ENCODE results near the gene EDC3. TPM values are rescaled to one million over a fixed set of nuclear protein-coding genes. Genes with fewer than 3 reads are reported as not detected.

The EDC3 gene
- polyA plus RNA-seq, 1 of the 3 experiments (the other 2 are of a cell fraction), result 34.9 TPM

GRCh38 chr15:74631408-74631807, 64.4 kb downstream of the EDC3 start:
- Histone ChIP-seq H3K27me3 (ENCODE audit: insufficient read depth) (no peaks in the 10 kb centered on the region), H3K36me3 (replicated peaks in 1 of 2; ENCODE audit: control insufficient read depth in 1 of 2, insufficient read depth in 2 of 2, low read length in 1 of 2) (peaks cover 16 to 88% of the 10 kb centered on the region in 2 experiments), H3K9me2 (no peaks in the 10 kb centered on the region), H3F3A (replicated peaks; ENCODE audit: insufficient read depth) (peaks cover 9% of the 10 kb centered on the region), H3K4me3 (ENCODE audit: low read depth in 2 of 2, low read length in 1 of 2) (no peak overlapping the region), H4K20me1 (ENCODE audit: insufficient read depth) (peaks cover 52% of the 10 kb centered on the region), H3K4me2 (no peak overlapping the region), H3K79me2 (ENCODE audit: insufficient read depth) (0 out of 2 replicates have a peak, but pooled peaks cover 4% of the 10 kb centered on the region), H3K9ac (no peak overlapping the region), H3K9me3 (no peaks in the 10 kb centered on the region), H3K27ac (ENCODE audit: low read depth in 2 of 2, low read length in 1 of 2) (no peak overlapping the region; a peak in 1 of 4 replicates), H2AFZ (ENCODE audit: low read depth) (no peak overlapping the region), H3K4me1 (ENCODE audit: control insufficient read depth in 1 of 2, insufficient read depth in 2 of 2, low read depth in 1 of 2, low read length in 1 of 2) (no peaks in the 10 kb centered on the region)
- ChIA-PET POLR2A (interaction anchor here (0.6 to 1.9 kb wide), 6 partner anchors 8 to 137 kb away, joined by 3 to 9 read pairs (median 5); no protein-coding TSS in a partner anchor), CTCF (interaction anchor here (0.7 to 39.4 kb wide), 47 partner anchors 12 to 326 kb away, joined by 3 to 1109 read pairs (median 4); partner anchors contain the start of genes ARID3B, CLK3, CSK and CYP11A1)
- TF ChIP-seq FOXM1 (IDR thresholded peaks at IDR 0.05; ENCODE audit: low read depth), result no peak
- no peak for TF ChIP-seq CTCF (IDR thresholded peaks at IDR 0.05)
- TF ChIP-seq RCOR1 (IDR thresholded peaks at IDR 0.05; ENCODE audit: low read length), result no peak
- no peak for TF ChIP-seq USF2 (IDR thresholded peaks at IDR 0.05; ENCODE audit: borderline replicate concordance, low read depth, low read length)
- TF ChIP-seq FOSL2 (IDR thresholded peaks at IDR 0.05; ENCODE audit: borderline replicate concordance, low read depth), result no peak
- no peak for TF ChIP-seq GATA2 (CRISPR knock-in tag; IDR thresholded peaks at IDR 0.05)
- 59% methylated on average over 3 of the region's 3 CpGs for WGBS (ENCODE audit: low lambda C conversion rate)
- DNase-seq, result no peak

- H3K4me3 ChIP-seq (ENCODE audit: low read depth in 2 of 2, low read length in 1 of 2), result no peak overlapping the region
- POLR2A ChIA-PET, result interaction anchor here (0.7 to 1.9 kb wide), 6 partner anchors 8 to 188 kb away, joined by 3 to 9 read pairs (median 5); no protein-coding TSS in a partner anchor
- DNase-seq, result no peak
- TF ChIP-seq PBX3 (IDR thresholded peaks at IDR 0.05), result no peak
- TF ChIP-seq TCF12 (IDR thresholded peaks at IDR 0.05), result no peak
- TF ChIP-seq FOSL2 (IDR thresholded peaks at IDR 0.05; ENCODE audit: borderline replicate concordance, low read depth), result no peak
- TF ChIP-seq EP300 (IDR thresholded peaks at IDR 0.05; ENCODE audit: borderline replicate concordance in 1 of 2, low read depth in 1 of 2, low read length in 1 of 2), result no peak
- no peak for TF ChIP-seq RAD21 (IDR thresholded peaks at IDR 0.05; ENCODE audit: low read length)
- no peak for TF ChIP-seq GABPA (IDR thresholded peaks at IDR 0.05; ENCODE audit: low read depth)
- TF ChIP-seq POLR2AphosphoS5 (IDR thresholded peaks at IDR 0.05; ENCODE audit: low read depth, low read length), result no peak
- TF ChIP-seq USF2 (IDR thresholded peaks at IDR 0.05; ENCODE audit: borderline replicate concordance, low read depth, low read length), result no peak
- TF ChIP-seq CHD2 (IDR thresholded peaks at IDR 0.05; ENCODE audit: low read length, partially characterized antibody), result no peak
- TF ChIP-seq ZBTB33 (IDR thresholded peaks at IDR 0.05; ENCODE audit: borderline replicate concordance, low read depth), result no peak
- TF ChIP-seq MAX (IDR thresholded peaks at IDR 0.05; ENCODE audit: low read depth), result no peak
- no peak for TF ChIP-seq CTCF (IDR thresholded peaks at IDR 0.05)
- no peak for TF ChIP-seq TEAD4 (IDR thresholded peaks at IDR 0.05; ENCODE audit: borderline replicate concordance, insufficient read depth)
- no peak for TF ChIP-seq RCOR1 (IDR thresholded peaks at IDR 0.05; ENCODE audit: low read length)
Measured at GRCh38 chr15:74631087-74631385, 64.8 kb downstream of the EDC3 start.

More at GRCh38 chr15:74631087-74631385, 64.8 kb downstream of the EDC3 start:
- Histone ChIP-seq H3K9me3 (no peaks in the 10 kb centered on the region), H3K9ac (no peak overlapping the region), H3K36me3 (replicated peaks in 1 of 2; ENCODE audit: control insufficient read depth in 1 of 2, insufficient read depth in 2 of 2, low read length in 1 of 2) (peaks cover 20 to 88% of the 10 kb centered on the region in 2 experiments), H3K4me1 (ENCODE audit: control insufficient read depth in 1 of 2, insufficient read depth in 2 of 2, low read depth in 1 of 2, low read length in 1 of 2) (no peaks in the 10 kb centered on the region), H3K27ac (ENCODE audit: low read depth in 2 of 2, low read length in 1 of 2) (peak overlapping the region in 1 of 2 experiments; percentile 16; a peak in 1 of 4 replicates), H3K27me3 (ENCODE audit: insufficient read depth) (no peaks in the 10 kb centered on the region), H3K4me2 (no peak overlapping the region), H3F3A (replicated peaks; ENCODE audit: insufficient read depth) (peaks cover 9% of the 10 kb centered on the region), H3K79me2 (ENCODE audit: insufficient read depth) (0 out of 2 replicates have a peak, but pooled peaks cover 4% of the 10 kb centered on the region), H2AFZ (ENCODE audit: low read depth) (no peak overlapping the region), H3K9me2 (no peaks in the 10 kb centered on the region), H4K20me1 (ENCODE audit: insufficient read depth) (peaks cover 52% of the 10 kb centered on the region; the same call in 1 of the 2 replicates)
- CTCF ChIA-PET, result interaction anchor here (0.5 to 39.4 kb wide), 30 partner anchors 12 to 319 kb away, joined by 3 to 1109 read pairs (median 5); partner anchors contain the start of genes CLK3, CSK, CYP11A1 and UBL7
- 90% methylated on average over 2 of the region's 3 CpGs for WGBS (ENCODE audit: low lambda C conversion rate)
